ENCODE data around the gene STAT1. TPM values are rescaled to one million over a fixed set of nuclear protein-coding genes. Genes with fewer than 3 reads are reported as not detected.

The STAT1 gene
- polyA plus RNA-seq, 1 donor from 2014 or later: 4.9 TPM

DNA sequence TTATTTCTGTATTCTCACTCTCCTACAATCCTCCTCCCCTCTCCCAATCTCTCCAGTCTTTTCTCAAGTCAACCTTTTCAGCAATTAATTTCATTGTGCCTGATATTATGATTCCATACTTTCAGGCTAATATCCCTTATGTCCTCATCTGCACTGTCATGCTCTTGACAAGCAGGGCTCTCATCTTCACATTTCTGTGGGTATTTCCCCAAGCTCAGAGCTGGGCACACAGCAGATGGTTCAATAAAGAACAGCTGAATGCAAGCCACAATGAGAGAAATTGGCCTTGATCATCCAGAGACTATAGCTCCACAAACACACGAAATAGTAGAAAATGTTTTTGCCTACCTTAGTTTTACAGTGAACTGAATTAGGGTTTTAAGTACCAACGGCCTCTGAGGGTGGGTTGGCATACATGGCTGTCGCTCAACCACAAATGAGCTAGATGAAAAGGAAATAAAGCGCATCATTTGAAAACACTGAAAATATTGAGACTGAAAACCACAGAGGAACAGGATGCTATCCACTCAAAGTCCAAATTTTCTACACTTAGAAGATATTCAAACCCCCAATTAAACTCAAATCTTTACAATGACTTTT, 47.5 kb upstream of the STAT1 start:
- no peak overlapping the region for H3K4me2 ChIP-seq (ENCODE audit: low read length)
- TF ChIP-seq SMC3 (conservative IDR thresholded peaks at IDR 0.05; ENCODE audit: poor library complexity) (no peak), MXI1 (conservative IDR thresholded peaks at IDR 0.05; ENCODE audit: poor library complexity, severe bottlenecking) (no peak), EP300 (conservative IDR thresholded peaks at IDR 0.05; ENCODE audit: poor library complexity, severe bottlenecking) (no peak), RAD21 (conservative IDR thresholded peaks at IDR 0.05) (no peak), EZH2 (IDR thresholded peaks at IDR 0.05; ENCODE audit: borderline replicate concordance, insufficient read depth, low read length, poor library complexity, severe bottlenecking) (no peak), TAF1 (IDR thresholded peaks at IDR 0.05; ENCODE audit: low read depth) (no peak), POLR2AphosphoS5 (IDR thresholded peaks at IDR 0.05) (no peak)
- TF ChIP-seq, protein P1, sequence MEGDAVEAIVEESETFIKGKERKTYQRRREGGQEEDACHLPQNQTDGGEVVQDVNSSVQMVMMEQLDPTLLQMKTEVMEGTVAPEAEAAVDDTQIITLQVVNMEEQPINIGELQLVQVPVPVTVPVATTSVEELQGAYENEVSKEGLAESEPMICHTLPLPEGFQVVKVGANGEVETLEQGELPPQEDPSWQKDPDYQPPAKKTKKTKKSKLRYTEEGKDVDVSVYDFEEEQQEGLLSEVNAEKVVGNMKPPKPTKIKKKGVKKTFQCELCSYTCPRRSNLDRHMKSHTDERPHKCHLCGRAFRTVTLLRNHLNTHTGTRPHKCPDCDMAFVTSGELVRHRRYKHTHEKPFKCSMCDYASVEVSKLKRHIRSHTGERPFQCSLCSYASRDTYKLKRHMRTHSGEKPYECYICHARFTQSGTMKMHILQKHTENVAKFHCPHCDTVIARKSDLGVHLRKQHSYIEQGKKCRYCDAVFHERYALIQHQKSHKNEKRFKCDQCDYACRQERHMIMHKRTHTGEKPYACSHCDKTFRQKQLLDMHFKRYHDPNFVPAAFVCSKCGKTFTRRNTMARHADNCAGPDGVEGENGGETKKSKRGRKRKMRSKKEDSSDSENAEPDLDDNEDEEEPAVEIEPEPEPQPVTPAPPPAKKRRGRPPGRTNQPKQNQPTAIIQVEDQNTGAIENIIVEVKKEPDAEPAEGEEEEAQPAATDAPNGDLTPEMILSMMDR (IDR thresholded peaks at IDR 0.05; ENCODE audit: poor library complexity, severe bottlenecking): no peak
- TF ChIP-seq, protein P2, sequence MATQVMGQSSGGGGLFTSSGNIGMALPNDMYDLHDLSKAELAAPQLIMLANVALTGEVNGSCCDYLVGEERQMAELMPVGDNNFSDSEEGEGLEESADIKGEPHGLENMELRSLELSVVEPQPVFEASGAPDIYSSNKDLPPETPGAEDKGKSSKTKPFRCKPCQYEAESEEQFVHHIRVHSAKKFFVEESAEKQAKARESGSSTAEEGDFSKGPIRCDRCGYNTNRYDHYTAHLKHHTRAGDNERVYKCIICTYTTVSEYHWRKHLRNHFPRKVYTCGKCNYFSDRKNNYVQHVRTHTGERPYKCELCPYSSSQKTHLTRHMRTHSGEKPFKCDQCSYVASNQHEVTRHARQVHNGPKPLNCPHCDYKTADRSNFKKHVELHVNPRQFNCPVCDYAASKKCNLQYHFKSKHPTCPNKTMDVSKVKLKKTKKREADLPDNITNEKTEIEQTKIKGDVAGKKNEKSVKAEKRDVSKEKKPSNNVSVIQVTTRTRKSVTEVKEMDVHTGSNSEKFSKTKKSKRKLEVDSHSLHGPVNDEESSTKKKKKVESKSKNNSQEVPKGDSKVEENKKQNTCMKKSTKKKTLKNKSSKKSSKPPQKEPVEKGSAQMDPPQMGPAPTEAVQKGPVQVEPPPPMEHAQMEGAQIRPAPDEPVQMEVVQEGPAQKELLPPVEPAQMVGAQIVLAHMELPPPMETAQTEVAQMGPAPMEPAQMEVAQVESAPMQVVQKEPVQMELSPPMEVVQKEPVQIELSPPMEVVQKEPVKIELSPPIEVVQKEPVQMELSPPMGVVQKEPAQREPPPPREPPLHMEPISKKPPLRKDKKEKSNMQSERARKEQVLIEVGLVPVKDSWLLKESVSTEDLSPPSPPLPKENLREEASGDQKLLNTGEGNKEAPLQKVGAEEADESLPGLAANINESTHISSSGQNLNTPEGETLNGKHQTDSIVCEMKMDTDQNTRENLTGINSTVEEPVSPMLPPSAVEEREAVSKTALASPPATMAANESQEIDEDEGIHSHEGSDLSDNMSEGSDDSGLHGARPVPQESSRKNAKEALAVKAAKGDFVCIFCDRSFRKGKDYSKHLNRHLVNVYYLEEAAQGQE (IDR thresholded peaks at IDR 0.05; ENCODE audit: borderline replicate concordance): no peak
- H3K9ac ChIP-seq (ENCODE audit: low read length): no peak overlapping the region
- no peak overlapping the region for H2AFZ ChIP-seq (ENCODE audit: low read depth, low read length)
- no peaks in the 10 kb centered on the region for H3K36me3 ChIP-seq (ENCODE audit: insufficient read depth, low read length)
- H3K9me3 ChIP-seq (ENCODE audit: low read length): no peaks in the 10 kb centered on the region
- H3K79me2 ChIP-seq (replicated peaks; ENCODE audit: insufficient read depth, low read length): no peaks in the 10 kb centered on the region
- H3K4me3 ChIP-seq (ENCODE audit: low read length): no peak overlapping the region
- no peak overlapping the region for H3K27ac ChIP-seq (ENCODE audit: low read length)
- H3K9me2 ChIP-seq (ENCODE audit: insufficient read depth, low read length): no peaks in the 10 kb centered on the region
- H3K27me3 ChIP-seq (ENCODE audit: insufficient read depth, low read depth, low read length): no peaks in the 10 kb centered on the region
- H4K20me1 ChIP-seq (ENCODE audit: insufficient read depth): no peaks in the 10 kb centered on the region
- H3F3A ChIP-seq (ENCODE audit: insufficient read depth, low read length, poor library complexity, severe bottlenecking): no peaks in the 10 kb centered on the region

DNA sequence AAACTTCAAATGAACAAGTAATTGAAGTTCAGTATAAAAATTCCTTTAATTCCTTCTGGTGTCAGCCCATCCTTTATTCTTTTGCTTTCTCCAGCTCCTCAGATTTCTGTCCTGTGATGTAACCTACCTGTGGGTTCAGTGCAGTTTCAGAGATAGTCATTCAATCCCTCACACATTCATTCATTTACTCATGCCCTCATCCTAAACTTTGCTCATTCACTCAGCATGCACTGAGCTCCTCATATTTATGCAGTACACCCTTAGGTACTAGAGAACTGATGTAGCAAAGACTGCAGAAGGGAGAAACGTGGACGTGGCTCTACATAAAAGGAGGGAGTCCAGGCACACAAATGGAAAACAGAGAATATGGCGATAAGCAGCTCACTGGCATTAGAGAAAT, 45.3 kb upstream of the STAT1 start:
- no peaks in the 10 kb centered on the region for H4K20me1 ChIP-seq (ENCODE audit: insufficient read depth)
- no peaks in the 10 kb centered on the region for H3K9me2 ChIP-seq (ENCODE audit: insufficient read depth, low read length)
- no peak overlapping the region for H2AFZ ChIP-seq (ENCODE audit: low read depth, low read length)
- no peaks in the 10 kb centered on the region for H3K36me3 ChIP-seq (ENCODE audit: insufficient read depth, low read length)
- no peak overlapping the region for H3K4me2 ChIP-seq (ENCODE audit: low read length)
- TF ChIP-seq, protein P2 (IDR thresholded peaks at IDR 0.05; ENCODE audit: borderline replicate concordance): no peak
- no peak for TF ChIP-seq EP300 (conservative IDR thresholded peaks at IDR 0.05; ENCODE audit: poor library complexity, severe bottlenecking)
- no peak for TF ChIP-seq MXI1 (conservative IDR thresholded peaks at IDR 0.05; ENCODE audit: poor library complexity, severe bottlenecking)
- TF ChIP-seq, protein P1 (IDR thresholded peaks at IDR 0.05; ENCODE audit: poor library complexity, severe bottlenecking): no peak
- TF ChIP-seq POLR2AphosphoS5 (IDR thresholded peaks at IDR 0.05): no peak
- no peak for TF ChIP-seq TAF1 (IDR thresholded peaks at IDR 0.05; ENCODE audit: low read depth)
- TF ChIP-seq SMC3 (conservative IDR thresholded peaks at IDR 0.05; ENCODE audit: poor library complexity): no peak
- TF ChIP-seq RAD21 (conservative IDR thresholded peaks at IDR 0.05): no peak
- TF ChIP-seq EZH2 (IDR thresholded peaks at IDR 0.05; ENCODE audit: borderline replicate concordance, insufficient read depth, low read length, poor library complexity, severe bottlenecking): no peak
- no peaks in the 10 kb centered on the region for H3K27me3 ChIP-seq (ENCODE audit: insufficient read depth, low read depth, low read length)
- H3K4me3 ChIP-seq (ENCODE audit: low read length): no peak overlapping the region
- H3K79me2 ChIP-seq (replicated peaks; ENCODE audit: insufficient read depth, low read length): no peaks in the 10 kb centered on the region
- no peak overlapping the region for H3K9ac ChIP-seq (ENCODE audit: low read length)
- H3F3A ChIP-seq (ENCODE audit: insufficient read depth, low read length, poor library complexity, severe bottlenecking): no peaks in the 10 kb centered on the region
- no peak overlapping the region for H3K27ac ChIP-seq (ENCODE audit: low read length)
- no peaks in the 10 kb centered on the region for H3K9me3 ChIP-seq (ENCODE audit: low read length)

Measured in neural cell (in vitro differentiated cells).